ENCODE data around the gene GSC2.

DNA sequence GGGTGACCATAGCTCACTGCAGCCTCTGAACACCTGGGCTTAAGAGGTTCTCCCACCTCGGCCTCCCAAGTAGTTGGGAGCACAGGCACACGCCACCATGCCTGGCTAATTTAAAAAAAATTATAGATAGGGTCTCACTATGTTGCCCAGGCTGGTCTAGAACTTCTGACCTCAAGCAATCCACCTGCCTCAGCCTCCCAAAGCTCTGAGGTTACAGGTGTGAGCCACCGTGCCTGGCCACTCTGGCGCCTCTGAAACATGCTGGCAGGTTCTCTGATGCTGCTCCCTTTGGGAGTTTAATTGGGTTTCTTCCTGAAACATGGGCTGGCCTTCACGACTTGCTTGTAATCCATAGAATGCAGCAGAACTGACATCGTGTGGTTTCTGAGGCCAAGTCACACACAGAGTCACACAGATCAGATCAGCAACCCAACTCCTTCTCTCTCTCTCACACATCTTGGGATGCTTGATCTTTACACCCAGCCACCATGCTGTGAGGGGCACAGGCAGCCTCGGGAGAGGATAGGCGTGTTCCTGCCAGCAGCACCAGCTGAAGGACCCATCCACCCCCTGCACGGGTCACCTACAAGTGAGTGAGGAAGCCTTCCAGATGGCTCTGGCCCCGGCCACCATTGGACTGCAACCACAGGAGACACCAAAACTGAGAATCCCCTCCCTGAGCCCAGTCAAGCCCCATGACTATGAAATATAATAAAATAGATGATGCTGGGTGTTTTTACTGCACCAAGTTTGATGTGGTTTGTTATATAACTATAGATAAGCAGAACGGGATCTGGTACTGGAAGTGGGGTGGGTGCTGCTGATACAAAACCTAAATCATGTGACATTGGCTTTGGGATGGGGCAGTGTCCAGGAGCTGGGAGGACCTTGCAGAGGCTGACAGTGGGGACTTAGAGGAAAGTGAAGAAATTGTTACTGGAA lies 3.1 kb upstream of the GSC2 start:
- no peak for TF ChIP-seq GATA3 (IDR thresholded peaks at IDR 0.05; ENCODE audit: low read depth, low read length)
- no peak for TF ChIP-seq GATA2 (IDR thresholded peaks at IDR 0.05; ENCODE audit: low read depth, low read length)

Data from SH-SY5Y (cell line).